ENCODE measurements around the gene BIN1.

Gene BIN1

GRCh38 chr2:127020536-127020935 is 86.4 kb downstream of the BIN1 start:
- DNase-seq (ENCODE audit: low read depth): no peak

DNA sequence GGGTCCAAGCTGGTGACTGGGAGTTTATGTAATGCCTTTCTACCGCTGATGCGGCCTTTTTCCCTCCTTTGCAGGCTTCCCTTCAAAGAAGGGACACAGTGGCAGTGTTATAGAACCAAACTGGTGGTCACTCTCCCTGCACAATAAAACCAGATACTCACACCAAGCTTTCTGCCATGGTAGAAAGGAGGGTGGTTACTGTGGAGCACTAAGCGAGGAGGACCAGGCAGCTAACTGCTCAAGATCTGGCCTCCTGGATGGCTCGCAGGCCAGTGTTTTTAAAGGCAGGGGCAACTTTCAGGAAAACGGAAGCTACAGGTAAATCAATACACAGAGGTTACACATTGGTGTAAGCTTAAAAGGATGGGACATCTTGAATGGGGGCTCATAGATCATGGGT is 89.4 kb downstream of the BIN1 start:
- no peak for DNase-seq (ENCODE audit: low read depth)

DNA sequence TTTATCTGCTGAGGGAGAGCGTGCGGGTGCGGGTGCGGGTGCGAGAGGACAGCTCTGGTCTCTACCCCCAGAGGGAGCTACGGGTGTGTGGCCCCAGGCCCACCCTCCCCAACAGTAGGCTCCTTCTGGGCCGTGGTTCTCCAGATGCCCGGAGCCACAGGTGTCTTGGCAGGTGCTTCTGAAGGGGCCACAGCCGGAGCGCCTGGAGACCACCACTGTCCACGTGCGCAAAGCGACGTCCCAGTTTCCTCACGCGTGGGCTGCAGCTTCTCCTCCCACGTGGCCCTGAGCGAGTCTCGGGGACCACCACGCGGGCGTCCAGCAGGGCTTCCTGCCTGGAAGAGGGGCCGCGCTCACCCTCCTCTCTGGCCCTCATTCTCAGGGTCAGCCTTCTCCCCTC is 90.6 kb downstream of the BIN1 start:
- no peak for DNase-seq (ENCODE audit: low read depth)

DNA sequence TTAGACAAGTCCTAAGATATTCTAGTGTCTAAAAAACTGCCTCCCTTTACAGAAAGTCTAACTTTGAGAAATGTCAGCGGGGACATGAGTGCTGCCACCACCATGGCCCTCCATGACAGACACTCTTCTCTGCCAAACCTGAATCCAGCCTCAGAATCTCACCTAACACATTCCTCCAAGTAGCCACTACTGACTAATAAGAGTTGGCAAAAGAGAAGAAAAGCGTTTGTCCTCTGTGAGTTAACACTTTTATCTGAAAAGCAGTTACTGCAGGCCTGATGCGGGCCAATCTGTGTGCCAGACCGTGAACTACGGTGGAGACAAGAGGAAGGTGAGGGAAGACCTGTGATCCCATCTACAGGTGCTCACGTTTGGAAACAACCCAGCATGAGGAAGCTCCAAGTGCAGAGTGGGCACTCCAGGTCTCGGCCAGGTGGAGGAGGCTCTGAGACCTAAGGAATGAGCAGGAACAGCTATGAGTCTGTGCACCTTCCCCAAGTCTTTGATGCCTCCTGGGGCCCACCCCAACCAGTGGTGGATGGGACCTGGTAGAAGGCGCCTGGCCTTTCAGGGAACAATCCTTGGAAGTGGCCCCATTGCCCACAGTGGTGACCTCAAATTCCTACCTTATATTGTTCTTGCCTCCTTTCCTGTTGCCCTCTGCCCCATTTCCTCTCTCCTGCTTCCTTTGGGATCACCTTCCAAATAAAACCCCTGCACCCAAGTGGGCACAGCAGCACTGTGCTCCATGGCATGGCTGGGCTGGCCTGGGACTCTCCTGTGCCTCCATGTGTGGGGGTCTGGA is 91.6 kb downstream of the BIN1 start:
- peak; percentile 37 for DNase-seq (ENCODE audit: low read depth)

DNA sequence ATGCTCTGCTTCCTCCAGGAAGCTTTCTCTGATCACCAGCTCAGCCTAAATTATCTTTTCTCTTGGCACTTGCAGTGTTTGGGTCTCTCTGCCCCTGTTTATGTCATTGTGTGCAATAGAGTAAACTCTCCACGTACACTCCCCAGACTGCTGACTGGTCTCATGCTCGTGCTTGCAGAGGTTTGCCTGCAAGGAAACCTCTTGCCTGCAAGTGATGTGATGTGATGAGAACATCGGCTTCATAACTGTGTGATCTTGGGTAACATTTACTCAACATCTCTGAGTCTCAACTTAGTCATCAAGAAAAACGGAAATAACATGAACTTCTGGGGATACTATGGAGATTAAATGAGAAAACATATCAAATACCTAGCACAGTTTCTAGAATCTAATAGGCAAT is 92.3 kb downstream of the BIN1 start:
- peak; percentile 99 for DNase-seq (ENCODE audit: low read depth)

GRCh38 chr2:127014224-127014623 is 92.7 kb downstream of the BIN1 start:
- no peak for DNase-seq (ENCODE audit: low read depth)

DNA sequence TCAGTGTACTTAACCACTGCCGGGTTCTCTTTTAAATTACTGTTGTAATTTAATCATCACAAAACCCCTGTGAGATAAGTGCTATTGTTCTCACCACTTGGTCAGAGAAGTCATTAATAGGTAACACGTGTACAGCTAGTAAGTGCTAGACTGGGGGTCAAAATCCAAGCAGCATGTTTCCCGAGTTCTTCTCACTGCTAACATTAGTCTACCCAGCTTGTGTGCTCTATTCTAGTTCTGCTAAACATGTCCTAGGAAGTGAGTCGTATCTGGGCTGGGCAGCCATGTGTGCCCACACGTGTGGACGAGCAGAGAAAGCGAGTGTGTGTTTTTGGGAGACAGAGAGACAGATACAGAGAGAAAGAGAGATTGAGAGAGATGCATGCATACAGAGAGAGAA is 94.1 kb downstream of the BIN1 start:
- DNase-seq (ENCODE audit: low read depth): peak; percentile 30

- DNase-seq (ENCODE audit: low read depth): no peak
These were observed 94.7 kb downstream of the BIN1 start for GRCh38 chr2:127012215-127012614.

GRCh38 chr2:127011796-127012195 is 95.2 kb downstream of the BIN1 start:
- DNase-seq (ENCODE audit: low read depth): no peak

DNA sequence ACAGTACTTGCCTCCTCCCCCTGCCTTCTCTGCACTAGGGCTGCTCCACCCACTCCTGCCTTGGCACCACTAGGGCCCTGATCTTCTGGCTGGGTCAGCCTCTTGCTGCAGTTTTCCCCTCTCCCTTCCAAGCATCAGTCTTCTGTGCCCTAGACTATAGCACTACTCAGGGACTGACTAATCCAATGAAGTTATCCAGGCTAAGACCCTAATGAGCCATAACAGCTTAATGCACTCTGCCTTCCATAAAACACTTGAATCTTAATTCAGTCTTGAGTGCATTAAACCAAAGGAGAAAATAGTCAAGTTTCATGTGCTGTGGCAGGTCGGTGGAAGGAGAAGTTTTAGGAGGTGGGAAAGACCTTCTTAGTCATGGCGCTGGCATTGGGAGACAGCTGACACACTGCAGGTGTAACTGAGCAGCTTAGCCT is 95.7 kb downstream of the BIN1 start:
- DNase-seq (ENCODE audit: low read depth): no peak

DNA sequence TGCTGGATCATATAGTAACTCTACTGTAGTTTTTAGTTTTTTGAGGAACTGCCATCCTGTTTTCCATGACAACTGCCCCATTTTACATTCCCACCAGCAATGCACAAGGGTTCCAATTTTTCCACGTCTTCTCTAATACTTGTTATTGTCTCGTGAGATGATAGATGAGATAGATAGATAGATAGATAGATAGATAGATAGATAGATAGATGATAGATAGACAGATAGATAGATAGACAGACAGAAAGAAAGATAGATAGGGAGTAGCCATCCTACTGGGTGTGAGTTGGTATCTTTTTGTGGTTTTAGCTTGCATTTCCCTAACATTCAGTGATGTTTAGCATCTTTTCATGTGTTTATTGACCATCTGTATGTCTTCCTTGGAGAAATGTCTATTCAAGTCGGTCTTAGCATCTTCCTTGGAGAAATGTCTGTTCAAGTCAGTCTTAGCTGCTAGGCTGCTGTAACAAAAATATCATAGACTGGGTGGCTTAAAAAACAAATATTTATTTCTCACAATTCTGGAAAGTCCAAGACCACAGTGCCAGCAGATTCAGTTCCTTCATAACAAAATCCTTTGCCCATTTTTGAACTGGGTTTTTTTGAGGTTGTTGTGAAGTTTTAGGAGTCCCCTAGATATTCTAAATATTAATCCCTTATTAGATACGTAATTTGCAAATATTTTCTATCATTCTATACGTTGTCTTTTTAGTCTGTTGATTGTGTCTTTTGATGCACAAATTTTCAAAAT is 98.5 kb downstream of the BIN1 start:
- no peak for DNase-seq (ENCODE audit: low read depth)

GRCh38 chr2:127007652-127008051 is 99.3 kb downstream of the BIN1 start:
- peak; percentile 87 for DNase-seq (ENCODE audit: low read depth)

GRCh38 chr2:127006962-127007361 is 100.0 kb downstream of the BIN1 start:
- no peak for DNase-seq (ENCODE audit: low read depth)

GRCh38 chr2:127004893-127005600 is 101.9 kb downstream of the BIN1 start:
- DNase-seq (ENCODE audit: low read depth): no peak

GRCh38 chr2:127003070-127003800 is 103.7 kb downstream of the BIN1 start:
- no peak for DNase-seq (ENCODE audit: low read depth)

- no peak for DNase-seq (ENCODE audit: low read depth)
These were observed 105.2 kb downstream of the BIN1 start for GRCh38 chr2:127001751-127002150.

GRCh38 chr2:127000937-127001336 is 106.0 kb downstream of the BIN1 start:
- DNase-seq (ENCODE audit: low read depth): peak; percentile 23

DNA sequence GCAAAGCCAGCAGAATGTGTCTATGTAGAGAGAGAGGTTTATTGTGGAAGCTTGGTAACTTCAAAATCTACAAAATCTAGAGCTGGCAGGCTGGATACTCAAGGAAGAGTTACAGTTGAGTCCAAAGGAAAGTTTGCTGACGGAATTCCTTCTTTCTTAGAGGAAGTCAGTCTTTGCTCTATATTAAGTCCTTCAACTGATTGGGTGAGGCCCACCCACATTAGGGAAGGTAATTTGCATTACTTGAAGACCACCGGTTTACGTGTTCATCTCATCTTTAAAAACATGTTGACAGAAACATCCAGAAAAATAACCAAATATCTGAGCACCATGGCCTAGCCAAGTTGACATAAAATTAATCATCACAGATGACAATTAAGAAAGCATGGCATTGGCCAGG is 106.8 kb downstream of the BIN1 start:
- no peak for DNase-seq (ENCODE audit: low read depth)

DNA sequence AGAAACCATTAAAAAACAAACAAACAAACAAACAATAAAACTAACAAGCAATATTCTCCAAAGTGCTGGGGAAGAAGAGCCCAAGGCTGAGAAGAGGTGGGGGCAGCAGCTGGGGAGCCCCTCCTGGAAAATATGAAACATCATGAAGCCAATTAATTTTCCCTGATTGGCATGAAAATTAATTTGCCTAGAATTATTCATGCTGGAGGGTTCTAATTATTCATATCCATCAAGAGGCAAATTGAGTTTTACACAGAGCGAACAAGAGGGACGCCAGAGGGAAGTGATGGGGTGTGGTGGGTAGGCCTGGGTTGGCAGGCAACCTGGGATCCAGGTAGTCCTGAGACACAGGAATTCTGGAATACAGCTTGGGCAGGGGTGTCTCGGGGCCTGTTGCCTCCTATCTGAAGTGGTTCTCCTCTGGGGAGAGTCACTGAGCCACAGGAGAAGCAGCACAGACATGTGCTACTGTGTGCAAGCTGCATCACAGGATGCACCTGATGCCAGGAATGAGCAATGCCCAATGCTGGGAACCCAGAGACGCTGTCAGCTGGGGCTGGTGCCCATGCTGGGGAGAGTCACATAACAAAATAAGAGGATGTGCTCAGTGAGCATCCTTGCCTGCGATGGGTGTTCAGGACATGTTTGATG is 107.7 kb downstream of the BIN1 start:
- no peak for DNase-seq (ENCODE audit: low read depth)

GRCh38 chr2:126998486-126998885 is 108.5 kb downstream of the BIN1 start:
- no peak for DNase-seq (ENCODE audit: low read depth)

Data from iris pigment epithelial cell (primary cell).